Putamen (tissue), 1 donor: Measurements from ENCODE around the gene FOS.
A peak's percentile ranks its signal among the peaks of the same experiment; 100 is the strongest.
"Not testable (repeated sequence)": the region's sequence is repeated elsewhere in the genome, so short reads cannot be mapped to it uniquely, and the experiment has no call there.

Experiments used
- DNase-seq: peaks from one replicate; pipeline ENCODE4 v3.0.0-alpha.2; 2016; ENCODE audit warnings: low spot score

The FOS gene

GRCh38 chr14:75294649-75295033, 16.0 kb downstream of the FOS start:
- DNase-seq = no peak

GRCh38 chr14:75295061-75295461, 16.4 kb downstream of the FOS start:
- peak; percentile 52 for DNase-seq

GRCh38 chr14:75295491-75296345, 17.1 kb downstream of the FOS start:
- DNase-seq = peak; percentile 80

- DNase-seq = no peak
These were observed 18.9 kb downstream of the FOS start for GRCh38 chr14:75297411-75298040.

- no peak for DNase-seq
These were observed 19.7 kb downstream of the FOS start for GRCh38 chr14:75298187-75298965.

- DNase-seq = no peak
These were observed 20.4 kb downstream of the FOS start for GRCh38 chr14:75299059-75299458.

- no peak for DNase-seq
These were observed 20.9 kb downstream of the FOS start for GRCh38 chr14:75299576-75299975.

- no peak for DNase-seq
These were observed 23.2 kb downstream of the FOS start for GRCh38 chr14:75301666-75302325.

GRCh38 chr14:75303381-75303789, 24.8 kb downstream of the FOS start:
- peak; percentile 69 for DNase-seq

- not testable (repeated sequence) for DNase-seq
These were observed 27.8 kb downstream of the FOS start for GRCh38 chr14:75306410-75306809.

- DNase-seq = no peak
These were observed 28.5 kb downstream of the FOS start for GRCh38 chr14:75306927-75307699.

GRCh38 chr14:75307700-75308379, 29.2 kb downstream of the FOS start:
- DNase-seq = peak; percentile 82

GRCh38 chr14:75308991-75309390, 30.4 kb downstream of the FOS start:
- DNase-seq = not testable (repeated sequence)

- DNase-seq = not testable (repeated sequence)
These were observed 30.9 kb downstream of the FOS start for GRCh38 chr14:75309561-75309960.

GRCh38 chr14:75310295-75311111, 31.9 kb downstream of the FOS start:
- peak; percentile 90 for DNase-seq

GRCh38 chr14:75311356-75311755, 32.7 kb downstream of the FOS start:
- no peak for DNase-seq

- no peak for DNase-seq
These were observed 33.7 kb downstream of the FOS start for GRCh38 chr14:75312341-75312740.

- DNase-seq = no peak
These were observed 34.7 kb downstream of the FOS start for GRCh38 chr14:75313294-75313693.

- DNase-seq = no peak
These were observed 36.5 kb downstream of the FOS start for GRCh38 chr14:75315144-75315543.

- no peak for DNase-seq
These were observed 38.5 kb downstream of the FOS start for GRCh38 chr14:75317148-75317547.
